Activated CD4-positive, CD25-positive, alpha-beta regulatory T cell treated with anti-CD3 and anti-CD28 coated beads, Interleukin-2, amount 50 U/mL, for 16 hours (primary cell): ENCODE data around the gene TMEM140.
A peak's percentile ranks its signal among the peaks of the same experiment; 100 is the strongest.
"Not testable (repeated sequence)": the region's sequence is repeated elsewhere in the genome, so short reads cannot be mapped to it uniquely, and the experiment has no call there.

Experiments
- DNase-seq: peaks from one replicate; pipeline ENCODE4 v3.0.0-alpha.2; 2020; ENCODE audit warnings: low read depth, low spot score

Gene TMEM140

DNA sequence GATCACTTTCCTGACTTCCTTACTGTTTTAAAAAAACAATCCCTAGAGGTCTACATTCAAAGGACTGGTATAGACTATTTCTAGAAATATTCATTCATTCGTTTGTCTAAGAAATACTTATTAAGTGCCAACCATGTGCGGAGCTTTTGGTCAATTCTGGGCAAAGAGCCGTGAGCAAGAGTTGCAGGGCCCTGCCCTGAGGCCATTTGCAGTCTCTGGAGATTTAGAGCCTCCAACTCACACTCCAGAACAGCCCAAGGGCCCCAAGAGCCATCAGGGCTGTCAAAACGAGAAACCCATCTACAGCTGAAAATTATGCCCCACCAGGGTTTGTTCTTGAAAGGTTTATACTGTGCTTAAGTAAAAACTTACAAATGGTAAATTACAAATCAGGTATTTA lies 47.3 kb downstream of the TMEM140 start:
- no peak for DNase-seq

DNA sequence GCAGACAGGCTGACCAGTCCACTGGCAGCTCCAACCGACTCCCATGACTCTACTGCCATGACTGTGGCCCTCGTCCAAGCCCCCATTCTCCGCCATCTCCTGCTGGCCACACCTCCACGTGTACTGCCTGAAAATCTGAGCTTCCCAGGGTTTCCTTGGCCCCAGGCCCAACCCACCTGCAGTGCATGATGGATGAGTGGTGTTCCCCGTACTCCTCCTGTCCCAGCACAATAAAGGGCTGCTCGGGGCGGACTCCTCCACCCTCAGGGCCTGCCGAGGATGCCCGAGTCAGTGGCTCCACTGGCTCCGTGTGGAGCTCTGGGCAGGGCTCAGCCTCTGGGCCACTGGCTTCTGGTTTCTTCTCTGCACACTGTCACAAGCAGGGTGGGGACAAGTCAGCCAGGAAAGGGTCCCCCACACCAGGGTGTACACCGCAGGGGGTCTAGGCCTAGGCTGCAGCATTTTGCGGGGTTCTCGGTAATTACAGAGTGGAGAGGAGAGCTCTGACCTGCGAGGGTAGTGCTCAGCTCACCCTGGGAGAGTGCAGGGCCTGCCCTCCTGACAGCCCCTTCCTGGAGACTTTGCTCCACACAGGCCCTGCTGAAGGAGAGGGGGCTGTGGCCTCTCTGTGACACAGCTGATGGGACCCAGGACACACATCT lies 48.2 kb downstream of the TMEM140 start:
- no peak for DNase-seq

DNA sequence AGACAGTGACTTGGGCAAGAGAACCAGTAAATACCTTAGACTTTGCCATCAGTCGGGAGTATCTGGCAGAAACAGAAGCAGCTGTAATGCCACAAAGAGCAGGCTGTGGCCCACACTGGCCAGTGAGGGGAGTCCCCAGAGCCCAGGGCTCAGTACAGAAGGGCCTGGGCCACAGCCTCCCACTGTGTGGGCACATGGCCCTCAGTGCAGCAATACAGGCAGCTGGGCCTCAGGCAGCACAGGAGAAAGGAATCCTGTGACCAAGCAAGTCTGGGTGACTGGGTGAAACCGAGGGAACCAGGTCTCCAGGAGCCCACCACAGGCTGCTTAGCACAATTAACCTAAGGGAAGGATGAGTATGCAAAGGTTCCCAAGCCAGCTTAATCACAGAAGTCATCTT lies 49.5 kb downstream of the TMEM140 start:
- DNase-seq, result no peak

DNA sequence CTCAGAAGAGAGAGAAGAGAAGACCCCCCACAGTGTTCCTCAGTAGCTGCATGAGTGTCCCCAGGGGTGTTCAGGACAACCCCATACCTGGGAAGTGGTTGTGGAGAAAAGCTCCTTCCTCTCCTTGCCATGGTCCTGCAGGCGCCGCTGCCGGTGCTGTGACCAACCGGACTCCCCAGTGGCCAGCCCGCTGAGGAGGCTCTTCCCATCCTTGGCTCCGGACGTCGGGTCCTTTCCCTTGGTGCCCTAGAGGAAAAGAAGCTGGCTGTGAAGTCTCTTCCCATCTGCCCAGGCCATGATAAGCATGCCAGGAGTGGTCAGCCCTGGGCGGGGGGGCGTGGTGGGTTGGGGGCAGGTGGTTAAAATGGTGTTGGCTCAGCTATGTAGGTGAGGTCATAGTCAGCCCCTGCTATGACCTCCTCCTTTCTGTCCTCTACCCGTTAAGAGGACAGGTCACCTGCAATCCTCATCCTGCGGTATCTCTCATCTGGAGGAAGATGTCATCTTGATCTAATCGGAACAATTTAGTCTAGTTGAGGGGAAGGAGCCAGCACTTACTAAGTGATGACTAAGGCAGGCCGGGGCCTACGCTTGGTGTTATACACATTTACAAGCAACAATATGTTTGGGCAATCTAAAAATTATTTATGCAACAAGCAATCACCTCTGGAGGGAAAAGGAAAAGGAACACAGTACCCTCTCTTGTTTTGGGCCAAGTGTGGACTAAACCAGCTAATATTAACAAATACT lies 50.2 kb downstream of the TMEM140 start:
- DNase-seq, result no peak

DNA sequence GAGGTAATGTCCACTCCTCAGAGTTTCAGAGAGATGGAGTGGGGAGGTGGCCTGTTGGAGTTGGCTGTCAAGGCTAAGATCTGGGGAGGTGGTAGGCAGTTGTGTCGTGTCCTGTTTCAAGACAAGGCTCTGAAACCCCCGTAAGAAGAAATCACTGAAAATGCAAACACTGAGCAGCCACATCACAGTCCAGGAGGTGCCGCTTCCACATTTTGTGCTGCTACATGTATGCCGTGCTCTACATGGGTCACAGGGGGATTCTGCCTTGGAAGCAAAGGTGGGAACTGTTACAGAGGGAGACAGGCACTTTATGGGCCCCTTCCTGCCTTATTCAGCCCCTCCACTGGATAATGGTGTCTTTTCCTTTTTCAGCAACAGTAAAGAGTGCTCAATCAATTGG lies 51.6 kb downstream of the TMEM140 start:
- DNase-seq, result no peak

DNA sequence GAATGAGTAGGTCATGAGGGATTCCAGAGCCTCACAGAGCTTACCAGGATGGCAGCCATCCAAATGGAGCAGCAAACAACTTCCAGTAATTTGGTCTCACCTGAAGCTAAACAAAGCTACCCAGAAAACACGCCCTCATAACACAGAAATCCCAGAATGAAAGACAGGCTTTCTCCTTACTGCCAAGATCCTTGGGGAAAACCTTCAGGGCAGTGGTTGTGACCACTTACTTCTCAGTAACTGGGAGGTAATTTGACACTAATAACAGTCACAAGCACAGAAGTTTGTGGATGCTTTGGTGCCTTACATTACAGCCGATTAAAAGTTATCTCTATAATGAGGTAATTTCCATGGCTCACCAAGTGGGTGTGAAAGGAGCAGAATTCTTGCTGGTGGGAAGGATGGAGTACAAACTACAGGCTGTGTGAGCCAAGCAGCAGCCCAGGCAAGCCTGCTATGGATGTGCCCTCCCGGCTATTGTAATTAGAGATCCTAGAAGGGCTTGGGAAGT lies 53.0 kb downstream of the TMEM140 start:
- no peak for DNase-seq

DNA sequence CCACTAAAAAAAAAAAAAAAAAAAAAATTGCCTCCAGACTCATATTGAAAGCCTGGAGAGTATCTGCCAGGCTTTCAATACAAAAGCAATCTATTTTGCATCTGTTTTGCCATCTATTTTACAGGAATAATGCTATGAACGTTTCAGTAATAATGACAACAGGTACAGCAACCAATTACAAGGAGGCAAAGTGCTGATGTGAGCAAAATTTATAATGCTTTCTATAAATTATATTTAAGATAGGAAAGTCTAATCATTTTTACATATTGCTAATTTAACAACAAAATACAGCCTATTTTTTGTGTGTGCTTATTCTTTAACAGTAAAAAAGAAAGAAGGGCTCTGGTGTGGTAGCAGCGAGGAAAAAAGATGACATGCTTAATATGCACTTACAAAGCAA lies 53.5 kb downstream of the TMEM140 start:
- no peak for DNase-seq

DNA sequence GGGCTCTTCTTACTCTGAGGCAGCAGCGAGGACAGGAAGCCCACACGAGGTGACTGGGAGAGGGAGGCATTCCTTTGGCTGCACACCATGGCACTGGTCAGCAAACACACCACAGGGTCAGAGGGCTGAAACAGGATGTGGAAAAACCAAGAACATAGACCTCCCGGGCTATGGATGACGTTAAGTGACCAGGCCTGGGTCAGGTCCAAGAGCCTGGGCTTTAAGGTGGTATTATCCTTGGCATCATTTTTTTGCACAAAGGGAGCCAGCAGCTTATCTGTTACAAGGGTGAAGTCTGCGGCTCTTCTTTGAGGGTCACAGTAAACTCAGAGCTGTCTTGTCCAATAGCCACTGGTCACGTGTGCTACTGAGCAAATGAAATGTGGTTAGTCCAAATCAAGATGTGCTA lies 56.5 kb downstream of the TMEM140 start:
- DNase-seq, result no peak

DNA sequence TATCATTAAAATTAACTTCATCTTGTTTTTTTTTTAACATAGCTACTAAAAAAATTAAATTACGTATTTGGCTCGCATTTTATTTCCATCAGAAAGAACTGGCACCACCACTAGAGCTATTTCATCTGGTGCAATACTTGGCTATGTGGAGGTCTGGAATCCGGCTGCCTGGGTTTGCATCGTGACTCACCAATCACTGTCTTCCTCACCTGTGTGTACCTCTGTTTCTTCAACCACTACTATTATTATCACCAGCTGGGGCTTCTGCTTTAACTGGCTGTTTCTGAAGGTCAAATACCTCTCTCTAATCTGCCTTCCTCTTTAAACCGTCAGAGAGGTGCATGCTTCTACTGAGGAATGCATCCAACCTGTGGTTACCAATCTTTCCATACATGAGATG lies 57.0 kb downstream of the TMEM140 start:
- DNase-seq, result no peak

DNA sequence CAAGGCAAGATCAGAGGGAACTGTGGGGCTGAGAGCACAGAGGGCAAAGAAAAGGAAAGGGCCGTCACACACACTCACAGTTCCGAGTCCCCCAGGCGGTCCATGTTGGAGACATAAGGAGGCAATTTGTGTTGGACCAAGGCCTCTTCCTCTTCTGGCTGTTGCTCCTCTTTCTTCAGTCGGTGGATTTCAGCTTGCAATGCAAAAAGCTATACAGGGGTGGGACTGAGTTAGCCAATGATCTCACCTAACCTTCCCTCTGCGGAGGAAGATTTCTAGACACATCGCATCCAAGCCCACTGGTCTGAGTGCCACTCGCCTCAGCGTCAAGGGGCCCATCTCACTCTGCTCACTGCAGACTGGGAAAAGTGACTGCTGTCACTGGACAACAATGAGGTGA lies 58.0 kb downstream of the TMEM140 start:
- no peak for DNase-seq

DNA sequence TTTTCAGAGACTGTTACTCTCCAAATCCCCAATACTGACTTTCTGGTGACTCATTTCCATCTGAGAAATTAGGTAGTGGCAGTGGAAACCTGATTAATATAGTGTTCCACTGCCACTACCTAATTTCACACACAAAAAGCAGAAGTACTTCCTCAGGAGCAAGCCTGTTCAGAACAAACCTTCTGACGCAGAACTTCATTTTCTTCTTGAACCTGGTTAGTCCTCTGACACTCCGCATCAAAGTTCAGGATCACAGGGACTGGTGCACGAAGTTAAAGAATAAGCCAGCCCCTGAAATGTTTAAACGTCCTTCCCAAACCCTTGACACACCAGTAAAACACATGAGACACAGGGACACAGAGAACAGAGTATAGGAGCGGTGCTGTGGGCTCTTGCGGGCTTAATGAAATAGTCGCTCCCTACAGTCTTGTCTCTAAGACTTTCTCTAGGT lies 59.1 kb downstream of the TMEM140 start:
- DNase-seq, result no peak

DNA sequence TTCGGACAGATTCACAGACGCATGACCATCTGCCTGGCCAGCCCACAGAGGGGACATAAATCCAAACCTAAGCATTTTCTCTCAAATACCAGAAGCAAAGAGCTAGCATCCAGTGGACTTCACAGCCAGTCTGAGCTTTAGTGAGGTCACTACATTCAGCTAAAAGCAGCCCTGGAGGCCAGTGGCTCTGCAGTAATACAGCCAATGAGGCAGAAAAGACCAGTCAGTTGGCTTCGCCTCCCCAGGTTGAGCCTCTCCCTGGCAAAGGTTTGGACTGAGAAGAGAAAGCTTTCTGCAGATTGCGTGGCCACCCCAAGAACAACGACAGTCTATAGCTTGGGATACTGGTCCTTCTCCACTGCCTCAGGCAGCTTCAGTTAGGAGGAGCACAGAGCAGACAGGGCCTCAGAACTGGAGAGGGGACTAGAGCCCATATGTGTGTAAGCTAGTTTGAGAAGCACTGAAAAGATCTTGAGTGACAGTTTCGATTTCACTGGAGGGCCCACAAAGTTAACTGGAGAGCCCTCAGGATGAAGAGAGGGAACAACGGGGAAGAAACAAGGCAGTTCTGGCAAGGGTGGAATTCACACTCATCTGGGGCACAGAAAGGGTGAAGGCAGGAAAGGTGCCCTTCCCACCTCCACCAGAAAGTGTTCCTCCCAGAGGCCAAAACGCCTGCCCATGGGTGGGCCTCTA lies 59.7 kb downstream of the TMEM140 start:
- no peak for DNase-seq

DNA sequence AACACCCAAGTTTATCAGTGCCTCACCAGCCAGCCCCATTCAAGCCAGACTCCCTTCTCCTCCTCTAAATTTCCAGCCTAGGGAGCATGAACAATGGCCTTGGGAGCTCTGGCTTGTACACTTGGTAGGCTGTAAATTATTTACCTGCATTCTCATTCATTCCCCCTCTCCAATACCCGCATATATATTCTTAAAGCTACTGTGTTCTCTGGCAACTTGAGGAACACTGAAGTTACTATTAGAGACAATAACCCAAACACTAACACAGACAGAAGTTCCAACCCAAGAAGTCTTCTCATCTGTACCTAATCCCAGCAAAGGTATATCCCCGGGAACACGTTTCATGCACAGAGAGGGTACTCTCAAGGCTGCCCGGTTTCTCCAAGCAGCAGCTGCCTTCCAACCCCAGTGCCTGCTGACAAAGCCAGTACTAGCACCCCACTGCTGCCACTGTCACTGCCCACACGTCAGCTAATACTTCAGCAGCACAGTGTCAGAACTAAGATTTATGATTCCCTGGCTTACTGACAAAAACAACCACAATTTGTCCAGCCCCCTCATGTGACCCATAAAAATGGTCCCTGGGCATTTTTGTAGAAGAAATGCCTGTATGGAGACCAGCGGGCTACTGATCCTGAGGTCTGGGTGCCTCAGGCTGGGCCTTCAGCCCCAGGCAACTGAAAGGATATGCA lies 60.4 kb downstream of the TMEM140 start:
- DNase-seq, result no peak

DNA sequence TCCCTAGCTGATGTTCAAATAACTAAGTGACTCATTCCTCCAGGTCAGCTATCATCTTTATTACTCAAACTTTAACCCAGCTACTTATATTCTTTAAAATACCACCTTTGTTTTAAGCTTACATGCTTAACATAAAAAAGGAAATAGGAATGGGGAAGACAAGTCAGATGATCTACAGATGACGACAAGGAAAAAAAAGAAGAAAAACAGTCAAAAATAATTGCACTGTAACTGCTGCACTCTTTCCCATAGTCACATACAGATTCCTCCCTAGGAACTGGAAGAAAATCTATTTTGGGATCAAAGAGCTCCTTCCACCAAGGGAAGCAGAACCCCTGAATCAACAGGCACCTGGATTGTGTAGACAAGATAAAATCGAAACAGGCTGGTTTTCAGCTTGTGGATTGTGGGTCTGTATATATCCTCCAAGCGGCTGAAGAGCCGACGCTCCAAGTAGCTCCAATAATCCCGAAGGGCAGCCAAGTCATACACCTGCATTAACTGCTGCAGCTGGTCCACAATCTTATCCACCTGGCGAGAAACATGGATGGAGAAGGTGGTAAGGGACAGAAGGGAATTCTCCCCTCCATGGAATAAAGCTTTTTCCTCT lies 61.5 kb downstream of the TMEM140 start:
- DNase-seq, result no peak

DNA sequence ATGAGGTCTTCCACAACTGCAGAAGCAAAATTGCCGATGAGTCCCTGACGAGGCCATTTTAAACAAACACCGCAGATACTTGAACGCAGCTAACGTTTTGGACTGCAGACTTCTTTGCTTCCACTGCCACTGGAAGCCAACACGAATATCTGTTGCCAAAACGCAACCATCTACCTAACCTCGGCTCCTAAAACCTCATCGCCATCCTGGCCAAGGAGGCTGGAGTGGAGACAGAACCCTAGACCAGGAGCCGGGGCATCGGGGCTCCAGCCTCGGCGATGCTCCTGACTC lies 63.0 kb downstream of the TMEM140 start:
- no peak for DNase-seq

DNA sequence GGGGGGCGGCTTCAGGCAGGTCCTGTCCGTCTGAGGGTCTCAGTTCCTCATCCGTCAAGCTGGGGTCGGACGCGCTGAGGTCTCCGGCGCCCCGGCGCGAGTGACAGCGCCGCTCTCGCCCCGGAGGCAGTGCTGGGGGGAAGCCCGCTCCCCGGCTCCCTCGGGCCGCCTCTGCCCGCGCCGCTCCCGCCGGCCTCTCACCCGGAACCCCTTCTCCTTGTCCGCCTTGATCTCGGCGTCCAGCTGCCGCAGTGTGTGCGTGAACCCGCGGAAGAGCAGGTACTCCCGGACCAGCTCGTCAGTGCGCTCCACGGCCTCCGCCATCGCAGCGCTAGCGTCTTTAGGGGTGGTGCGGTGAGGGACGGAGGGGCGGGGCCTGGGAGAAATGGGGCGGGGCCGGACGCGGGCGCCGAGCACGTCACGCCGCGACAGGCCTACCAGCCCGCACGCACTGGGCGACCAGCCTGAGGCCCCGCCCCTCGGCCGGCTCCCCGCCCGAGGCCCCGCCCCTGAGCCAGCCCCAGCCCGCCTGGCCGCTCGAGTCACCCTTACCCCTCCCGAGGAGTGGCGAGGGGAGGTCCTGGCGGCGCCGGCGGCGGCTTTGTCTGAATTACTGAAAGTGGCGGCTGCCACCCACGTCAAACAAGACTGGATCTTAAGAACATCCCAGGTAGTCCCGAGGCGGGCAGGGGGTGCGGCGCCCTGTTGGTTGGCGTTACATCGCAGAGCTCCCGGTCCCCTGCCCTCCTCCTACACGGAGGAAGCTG lies 63.5 kb downstream of the TMEM140 start, which contains the start of gene WDR91:
Gene WDR91, minus strand, starts transcription at position 348 of the 767 bp plus-strand sequence. Its CDS starts 24 bp downstream, at position 324.
- DNase-seq, result peak; percentile 91

DNA sequence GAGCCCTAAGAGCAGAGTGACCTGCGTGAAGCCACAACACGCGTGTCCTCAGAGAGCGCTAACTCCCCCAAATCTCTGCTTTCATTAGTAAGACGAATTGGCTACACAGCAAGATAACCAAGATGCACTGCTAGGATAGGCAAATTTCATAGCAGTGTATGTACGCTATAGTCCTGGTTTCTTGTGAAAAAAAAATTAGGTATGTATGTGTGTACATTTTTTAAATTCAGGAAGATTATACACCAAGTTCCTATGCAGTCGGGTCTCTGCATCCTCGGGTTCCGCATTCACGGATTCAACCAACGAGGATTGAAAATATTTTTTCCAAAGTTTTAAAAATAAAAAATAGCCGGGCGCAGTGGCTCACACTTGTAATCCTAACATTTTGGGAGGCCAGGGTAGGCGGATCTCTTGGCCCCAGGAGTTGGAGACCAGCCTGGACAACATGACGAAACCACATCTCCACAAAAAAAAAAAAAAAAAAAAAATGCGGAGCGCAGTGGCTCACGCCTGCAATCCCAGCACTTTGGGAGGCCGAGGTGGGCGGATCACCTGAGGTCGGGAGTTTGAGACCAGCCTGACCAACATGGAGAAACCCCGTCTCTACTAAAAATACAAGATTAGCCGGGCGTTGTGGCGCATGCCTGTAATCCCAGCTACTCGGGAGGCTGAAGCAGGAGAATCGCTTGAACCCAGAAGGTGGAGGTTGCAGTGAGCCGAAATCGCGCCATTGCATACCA lies 64.2 kb downstream of the TMEM140 start:
- not testable (repeated sequence) for DNase-seq

DNA sequence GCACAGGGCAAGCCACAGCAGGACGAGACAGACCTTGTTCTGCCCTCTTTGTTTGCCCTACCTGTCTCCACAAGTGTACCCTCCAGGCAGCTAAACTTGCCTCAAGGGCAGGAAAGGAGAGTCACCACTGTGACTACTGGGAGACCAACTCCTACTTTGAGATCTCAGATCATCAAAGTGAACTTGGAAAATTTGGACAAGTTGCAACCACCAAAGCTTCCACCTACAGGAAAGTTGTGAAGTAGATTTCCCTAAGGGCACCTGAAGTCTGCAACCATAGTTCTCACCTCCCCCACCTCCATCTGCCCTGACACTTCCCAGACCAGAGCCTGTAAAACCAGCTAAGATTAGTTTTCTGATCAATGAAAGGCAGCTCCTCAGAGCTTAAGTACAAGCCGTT lies 66.0 kb downstream of the TMEM140 start:
- no peak for DNase-seq

DNA sequence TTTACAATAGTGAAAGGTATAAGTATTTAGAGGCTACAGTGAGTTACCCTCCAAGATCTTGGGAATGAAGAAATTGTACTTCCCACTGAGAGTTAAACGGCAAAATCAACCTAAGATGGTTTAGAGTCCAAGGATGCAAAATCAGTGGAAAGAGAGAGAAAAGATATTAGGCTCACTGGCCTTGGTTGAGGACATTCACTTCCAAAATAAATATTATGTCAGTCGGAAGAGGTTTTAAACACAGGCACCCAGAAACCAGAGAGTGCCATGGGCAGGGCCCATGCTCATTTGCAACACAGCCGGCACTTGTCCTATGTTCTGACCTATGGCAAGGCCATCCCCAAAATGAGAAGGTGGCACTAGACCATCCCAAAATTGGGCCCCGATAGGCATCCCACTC lies 67.3 kb downstream of the TMEM140 start:
- DNase-seq, result no peak

DNA sequence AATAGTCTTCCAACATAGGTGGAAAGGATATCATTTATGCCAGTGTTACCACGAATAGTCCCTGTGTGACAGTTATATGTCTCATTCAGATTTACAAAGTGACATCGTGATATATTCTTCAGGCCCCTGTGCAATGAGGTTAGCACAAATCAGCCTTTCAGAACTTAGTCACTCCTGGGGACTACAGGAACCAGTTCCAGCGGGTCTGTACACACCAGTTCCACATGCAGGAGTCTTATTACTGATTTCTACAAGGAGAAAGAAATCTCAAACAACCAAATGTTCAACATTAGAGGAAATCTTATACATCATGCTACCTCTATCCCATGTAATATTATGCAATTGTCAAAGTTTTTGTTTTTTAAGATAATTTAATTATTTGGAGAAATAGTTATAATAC lies 67.8 kb downstream of the TMEM140 start:
- DNase-seq, result no peak
